Astrocyte of the spinal cord (primary cell): ENCODE data around the gene PERP.

Experiments used
- DNase-seq: peaks from one replicate; pipeline ENCODE4 v3.0.0; 2011; ENCODE audit warnings: low read depth, low spot score
- H3K4me3 ChIP-seq: 2 replicates; pipeline ENCODE4 v1.5.1; 2011; ENCODE audit warnings: low read depth, mild to moderate bottlenecking, low read length, moderate library complexity
- in situ Hi-C: cut with HindIII; loops from 2 replicates; pipeline ENCODE4 v1.10.0; 2017; ENCODE audit warnings: low sequenced_read_pairs
- TF ChIP-seq, protein P1 (sequence below): IDR thresholded peaks from 2 replicates; pipeline ENCODE4 v1.5.1; 2012; ENCODE audit warnings: low read depth, mild to moderate bottlenecking, low read length, inconsistent platforms

PERP gene

GRCh38 chr6:138078491-138078890 lies 28.7 kb downstream of the PERP start:
- H3K4me3 ChIP-seq: no peak overlapping the region
- in situ Hi-C loops: no loop called here
- TF ChIP-seq, protein P1, sequence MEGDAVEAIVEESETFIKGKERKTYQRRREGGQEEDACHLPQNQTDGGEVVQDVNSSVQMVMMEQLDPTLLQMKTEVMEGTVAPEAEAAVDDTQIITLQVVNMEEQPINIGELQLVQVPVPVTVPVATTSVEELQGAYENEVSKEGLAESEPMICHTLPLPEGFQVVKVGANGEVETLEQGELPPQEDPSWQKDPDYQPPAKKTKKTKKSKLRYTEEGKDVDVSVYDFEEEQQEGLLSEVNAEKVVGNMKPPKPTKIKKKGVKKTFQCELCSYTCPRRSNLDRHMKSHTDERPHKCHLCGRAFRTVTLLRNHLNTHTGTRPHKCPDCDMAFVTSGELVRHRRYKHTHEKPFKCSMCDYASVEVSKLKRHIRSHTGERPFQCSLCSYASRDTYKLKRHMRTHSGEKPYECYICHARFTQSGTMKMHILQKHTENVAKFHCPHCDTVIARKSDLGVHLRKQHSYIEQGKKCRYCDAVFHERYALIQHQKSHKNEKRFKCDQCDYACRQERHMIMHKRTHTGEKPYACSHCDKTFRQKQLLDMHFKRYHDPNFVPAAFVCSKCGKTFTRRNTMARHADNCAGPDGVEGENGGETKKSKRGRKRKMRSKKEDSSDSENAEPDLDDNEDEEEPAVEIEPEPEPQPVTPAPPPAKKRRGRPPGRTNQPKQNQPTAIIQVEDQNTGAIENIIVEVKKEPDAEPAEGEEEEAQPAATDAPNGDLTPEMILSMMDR: no peak
- no peak for DNase-seq

DNA sequence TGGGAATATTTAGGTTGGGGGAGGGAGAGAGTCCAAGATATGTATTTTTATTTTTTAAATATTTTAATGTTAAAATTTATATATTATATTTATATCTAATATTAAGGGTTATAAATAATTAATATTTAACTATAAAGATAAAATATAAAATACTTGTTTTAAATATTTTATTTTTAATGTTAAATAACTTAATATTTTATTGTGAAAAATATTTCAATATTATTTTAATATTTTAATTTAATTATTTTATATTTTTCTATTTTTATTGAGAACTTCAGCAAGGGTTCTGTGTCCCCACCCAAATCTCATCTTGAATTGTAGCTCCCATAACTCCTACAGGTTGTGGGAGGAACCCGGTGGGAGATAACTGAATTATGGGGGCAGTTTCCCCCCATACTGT lies 34.0 kb downstream of the PERP start:
- no peak overlapping the region for H3K4me3 ChIP-seq
- in situ Hi-C loops: no loop called here
- TF ChIP-seq, protein P1: no peak
- DNase-seq: no peak

GRCh38 chr6:138063726-138064125 lies 43.5 kb downstream of the PERP start:
- no peak overlapping the region for H3K4me3 ChIP-seq
- in situ Hi-C loops: no loop called here
- TF ChIP-seq, protein P1: no peak
- no peak for DNase-seq

GRCh38 chr6:138054982-138055381 lies 52.2 kb downstream of the PERP start:
- DNase-seq: no peak
- in situ Hi-C loops: no loop called here
- TF ChIP-seq, protein P1: no peak
- H3K4me3 ChIP-seq: no peak overlapping the region

GRCh38 chr6:138052783-138053182 lies 54.4 kb downstream of the PERP start:
- in situ Hi-C loops: no loop called here
- TF ChIP-seq, protein P1: no peak
- H3K4me3 ChIP-seq: no peak overlapping the region
- DNase-seq: no peak

DNA sequence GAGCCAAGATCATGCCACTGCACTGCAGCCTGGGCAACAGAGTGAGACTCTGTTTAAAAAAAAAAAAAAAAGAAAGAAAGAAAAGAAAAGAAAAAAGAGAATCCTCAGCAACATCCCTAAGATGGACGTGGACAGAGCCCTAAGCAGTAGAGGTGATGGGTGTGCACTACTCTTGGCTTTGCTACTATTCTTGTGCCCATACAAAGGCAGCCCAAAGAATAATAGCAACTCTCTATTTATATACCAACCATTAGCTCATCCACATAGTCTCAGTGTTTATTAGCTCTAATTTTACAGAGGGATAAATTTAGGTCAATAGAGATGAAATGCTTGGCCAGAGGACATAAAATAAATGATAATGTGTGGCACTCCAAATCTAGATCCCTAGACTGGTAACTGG lies 62.2 kb downstream of the PERP start:
- TF ChIP-seq, protein P1: no peak
- no peak for DNase-seq
- in situ Hi-C loops: no loop called here
- H3K4me3 ChIP-seq: no peak overlapping the region

- DNase-seq: no peak
- in situ Hi-C loops: no loop called here
- TF ChIP-seq, protein P1: no peak
These were observed 62.8 kb downstream of the PERP start for GRCh38 chr6:138044458-138044857.

More at GRCh38 chr6:138044458-138044857, 62.8 kb downstream of the PERP start:
- no peak overlapping the region for H3K4me3 ChIP-seq
